ENCODE data around the gene LRMDA.

LRMDA gene

GRCh38 chr10:75852851-75853484, 421.5 kb downstream of the LRMDA start:
- DNase-seq (ENCODE audit: low read depth): peak; percentile 2
- TF ChIP-seq CTCF (conservative IDR thresholded peaks at IDR 0.05; ENCODE audit: low read length): peak; percentile 42
- no peak overlapping the region for H3K4me3 ChIP-seq (ENCODE audit: low read length)

- no peak for DNase-seq (ENCODE audit: low read depth)
Measured at GRCh38 chr10:75857269-75857846, 425.9 kb downstream of the LRMDA start.

GRCh38 chr10:75857896-75858295, 426.5 kb downstream of the LRMDA start:
- H3K4me3 ChIP-seq (ENCODE audit: low read length): no peak overlapping the region
- DNase-seq (ENCODE audit: low read depth): no peak
- TF ChIP-seq CTCF (conservative IDR thresholded peaks at IDR 0.05; ENCODE audit: low read length): no peak

More at GRCh38 chr10:75857269-75857846, 425.9 kb downstream of the LRMDA start:
- H3K4me3 ChIP-seq (ENCODE audit: low read length): no peak overlapping the region
- no peak for TF ChIP-seq CTCF (conservative IDR thresholded peaks at IDR 0.05; ENCODE audit: low read length)

GRCh38 chr10:75858339-75858738, 426.9 kb downstream of the LRMDA start:
- TF ChIP-seq CTCF (conservative IDR thresholded peaks at IDR 0.05; ENCODE audit: low read length): no peak
- no peak for DNase-seq (ENCODE audit: low read depth)
- no peak overlapping the region for H3K4me3 ChIP-seq (ENCODE audit: low read length)

GRCh38 chr10:75859141-75859540, 427.7 kb downstream of the LRMDA start:
- no peak for TF ChIP-seq CTCF (conservative IDR thresholded peaks at IDR 0.05; ENCODE audit: low read length)
- no peak overlapping the region for H3K4me3 ChIP-seq (ENCODE audit: low read length)
- DNase-seq (ENCODE audit: low read depth): no peak

GRCh38 chr10:75860009-75860408, 428.6 kb downstream of the LRMDA start:
- TF ChIP-seq CTCF (conservative IDR thresholded peaks at IDR 0.05; ENCODE audit: low read length): no peak
- no peak for DNase-seq (ENCODE audit: low read depth)
- H3K4me3 ChIP-seq (ENCODE audit: low read length): no peak overlapping the region

- H3K4me3 ChIP-seq (ENCODE audit: low read length): no peak overlapping the region
- DNase-seq (ENCODE audit: low read depth): no peak
- no peak for TF ChIP-seq CTCF (conservative IDR thresholded peaks at IDR 0.05; ENCODE audit: low read length)
Measured at GRCh38 chr10:75861582-75861981, 430.2 kb downstream of the LRMDA start.

Data from AG10803 (cell line).